Measurements from ENCODE around the gene COLEC12. TPM values are rescaled to one million over a fixed set of nuclear protein-coding genes. Genes with fewer than 3 reads are reported as not detected.

COLEC12 gene
- total RNA-seq, 1 donor from 2014 or later = 11.6 TPM

GRCh38 chr18:543447-544078, 43.1 kb upstream of the COLEC12 start:
- peaks cover 26% of the 10 kb centered on the region for H3K27me3 Mint-ChIP-seq (ENCODE audit: low read depth, unreplicated experiment)
- no peaks in the 10 kb centered on the region for H3K4me1 Mint-ChIP-seq (ENCODE audit: low read depth, unreplicated experiment)
- peaks cover 3% of the 10 kb centered on the region for H3K9me3 Mint-ChIP-seq (ENCODE audit: unreplicated experiment)
- Histone ChIP-seq H4K20me1 (ENCODE audit: insufficient read depth, low read length) (no peaks in the 10 kb centered on the region), H3K9ac (ENCODE audit: low read length) (no peak overlapping the region), H3K4me1 (ENCODE audit: insufficient read depth, low read length) (no peaks in the 10 kb centered on the region), H3K36me3 (ENCODE audit: insufficient read depth, low read length) (no peaks in the 10 kb centered on the region), H3K4me3 (ENCODE audit: insufficient read depth, low read depth, low read length) (no peak overlapping the region), H3K4me2 (ENCODE audit: low read length) (no peak overlapping the region), H2AFZ (ENCODE audit: low read depth, low read length) (no peak overlapping the region), H3K27me3 (ENCODE audit: insufficient read depth, low read length) (peaks cover 8% of the 10 kb centered on the region), H3K79me2 (ENCODE audit: insufficient read depth, low read length) (no peaks in the 10 kb centered on the region), H3K9me3 (ENCODE audit: insufficient read depth, low read depth, low read length) (no peaks in the 10 kb centered on the region), H3K27ac (ENCODE audit: low read depth, low read length) (no peak overlapping the region)
- DNase-seq (ENCODE audit: low read depth) (no peak), FAIRE-seq (no peak)
- H3K4me3 Mint-ChIP-seq (ENCODE audit: unreplicated experiment) = no peak overlapping the region
- TF ChIP-seq CTCF (IDR thresholded peaks at IDR 0.05; ENCODE audit: insufficient read depth, low read depth, low read length) (no peak), EZH2 (IDR thresholded peaks at IDR 0.05; ENCODE audit: insufficient read depth, low read length) (no peak)
- H3K27ac Mint-ChIP-seq (ENCODE audit: unreplicated experiment) = no peak overlapping the region
- no peaks in the 10 kb centered on the region for H3K36me3 Mint-ChIP-seq (ENCODE audit: low read depth, unreplicated experiment)

GRCh38 chr18:533995-534601, 33.6 kb upstream of the COLEC12 start:
- DNase-seq (ENCODE audit: low read depth) (no peak), FAIRE-seq (no peak)
- H3K4me2 ChIP-seq (ENCODE audit: low read length) = no peak overlapping the region
- H3K27me3 ChIP-seq (ENCODE audit: insufficient read depth, low read length) = no peaks in the 10 kb centered on the region
- H4K20me1 ChIP-seq (ENCODE audit: insufficient read depth, low read length) = no peaks in the 10 kb centered on the region
- Mint-ChIP-seq H3K27ac (ENCODE audit: unreplicated experiment) (no peak overlapping the region), H3K4me1 (ENCODE audit: low read depth, unreplicated experiment) (no peaks in the 10 kb centered on the region), H3K27me3 (ENCODE audit: low read depth, unreplicated experiment) (peaks cover 7% of the 10 kb centered on the region), H3K4me3 (ENCODE audit: unreplicated experiment) (no peak overlapping the region), H3K9me3 (ENCODE audit: unreplicated experiment) (no peaks in the 10 kb centered on the region), H3K36me3 (ENCODE audit: low read depth, unreplicated experiment) (no peaks in the 10 kb centered on the region)
- H3K4me3 ChIP-seq (ENCODE audit: insufficient read depth, low read depth, low read length) = no peak overlapping the region
- H3K79me2 ChIP-seq (ENCODE audit: insufficient read depth, low read length) = no peaks in the 10 kb centered on the region
- no peaks in the 10 kb centered on the region for H3K36me3 ChIP-seq (ENCODE audit: insufficient read depth, low read length)
- no peak overlapping the region for H3K27ac ChIP-seq (ENCODE audit: low read depth, low read length)
- no peak for TF ChIP-seq CTCF (IDR thresholded peaks at IDR 0.05; ENCODE audit: insufficient read depth, low read depth, low read length)
- H3K4me1 ChIP-seq (ENCODE audit: insufficient read depth, low read length) = no peaks in the 10 kb centered on the region
- no peak overlapping the region for H3K9ac ChIP-seq (ENCODE audit: low read length)
- H2AFZ ChIP-seq (ENCODE audit: low read depth, low read length) = no peak overlapping the region
- no peaks in the 10 kb centered on the region for H3K9me3 ChIP-seq (ENCODE audit: insufficient read depth, low read depth, low read length)

- Histone ChIP-seq H3K36me3 (ENCODE audit: insufficient read depth, low read length) (no peaks in the 10 kb centered on the region), H3K9ac (ENCODE audit: low read length) (no peak overlapping the region), H3K79me2 (ENCODE audit: insufficient read depth, low read length) (no peaks in the 10 kb centered on the region), H3K4me3 (ENCODE audit: insufficient read depth, low read depth, low read length) (no peak overlapping the region), H3K27ac (ENCODE audit: low read depth, low read length) (no peak overlapping the region), H2AFZ (ENCODE audit: low read depth, low read length) (no peak overlapping the region), H3K27me3 (ENCODE audit: insufficient read depth, low read length) (no peaks in the 10 kb centered on the region), H3K9me3 (ENCODE audit: insufficient read depth, low read depth, low read length) (no peaks in the 10 kb centered on the region), H3K4me2 (ENCODE audit: low read length) (no peak overlapping the region), H4K20me1 (ENCODE audit: insufficient read depth, low read length) (no peaks in the 10 kb centered on the region), H3K4me1 (ENCODE audit: insufficient read depth, low read length) (no peaks in the 10 kb centered on the region)
- H3K9me3 Mint-ChIP-seq (ENCODE audit: unreplicated experiment) = no peaks in the 10 kb centered on the region
- TF ChIP-seq EZH2 (IDR thresholded peaks at IDR 0.05; ENCODE audit: insufficient read depth, low read length) (no peak), CTCF (IDR thresholded peaks at IDR 0.05; ENCODE audit: insufficient read depth, low read depth, low read length) (no peak)
- no peaks in the 10 kb centered on the region for H3K36me3 Mint-ChIP-seq (ENCODE audit: low read depth, unreplicated experiment)
- FAIRE-seq (no peak), DNase-seq (ENCODE audit: low read depth) (no peak)
- H3K27me3 Mint-ChIP-seq (ENCODE audit: low read depth, unreplicated experiment) = peaks cover 7% of the 10 kb centered on the region
- H3K4me1 Mint-ChIP-seq (ENCODE audit: low read depth, unreplicated experiment) = no peaks in the 10 kb centered on the region
- no peak overlapping the region for H3K27ac Mint-ChIP-seq (ENCODE audit: unreplicated experiment)
- no peak overlapping the region for H3K4me3 Mint-ChIP-seq (ENCODE audit: unreplicated experiment)
Observed at GRCh38 chr18:532632-533031, 32.1 kb upstream of the COLEC12 start.
